GM12801 (cell line): ENCODE measurements around the gene ACER3.

Experiments used
- CTCF ChIP-seq: IDR thresholded peaks from one replicate; pipeline ENCODE4 v1.5.1; 2011; ENCODE audit warnings: control low read depth; ENCODE audit not compliant: insufficient read length; ENCODE audit errors: extremely low read depth

The ACER3 gene

GRCh38 chr11:77009533-77010160 lies 148.9 kb downstream of the ACER3 start:
- TF ChIP-seq CTCF = no peak

- no peak for TF ChIP-seq CTCF
These were observed 154.0 kb downstream of the ACER3 start for GRCh38 chr11:77014669-77015068.

GRCh38 chr11:77019976-77020595 lies 159.4 kb downstream of the ACER3 start:
- TF ChIP-seq CTCF = no peak

GRCh38 chr11:77020734-77021133 lies 160.0 kb downstream of the ACER3 start:
- no peak for TF ChIP-seq CTCF

DNA sequence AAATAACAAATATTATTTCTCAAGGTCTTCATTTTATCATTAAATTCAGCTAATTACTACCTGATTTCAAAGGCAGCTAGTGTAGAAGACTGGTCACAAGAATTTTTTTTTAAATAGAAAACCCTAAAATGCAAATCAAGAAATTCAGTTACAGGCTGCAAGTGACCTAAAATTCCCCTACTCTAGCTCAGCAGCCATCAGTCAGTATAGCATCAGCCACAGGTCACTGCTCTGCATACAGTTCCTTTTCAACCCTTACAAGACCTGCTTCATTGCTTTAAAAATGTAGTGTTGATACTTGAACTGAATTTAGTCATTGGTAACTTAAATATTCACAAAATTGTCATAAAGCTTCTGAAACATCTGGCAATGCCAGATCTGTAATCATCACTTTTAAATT lies 164.0 kb downstream of the ACER3 start:
- TF ChIP-seq CTCF = no peak

- no peak for TF ChIP-seq CTCF
These were observed 165.5 kb downstream of the ACER3 start for GRCh38 chr11:77026221-77026620.

DNA sequence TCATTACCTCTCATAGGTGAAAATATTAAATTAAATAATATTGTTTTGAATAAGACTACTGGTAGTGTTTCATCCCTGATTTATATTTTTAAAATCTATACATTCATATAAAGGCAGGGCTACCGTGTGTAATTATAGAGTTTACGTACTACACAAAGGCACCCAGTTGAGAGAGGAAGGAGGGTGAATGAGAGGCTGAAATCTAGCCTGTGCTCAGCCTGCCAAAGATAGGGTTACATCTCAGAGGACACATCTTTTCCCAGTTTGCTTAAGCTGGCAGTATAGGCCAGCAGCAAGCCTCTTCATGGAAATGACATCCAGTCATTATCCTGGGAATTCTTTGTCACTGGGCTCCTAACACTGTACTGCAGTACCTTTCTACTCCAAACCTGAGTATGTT lies 166.0 kb downstream of the ACER3 start:
- TF ChIP-seq CTCF = no peak

DNA sequence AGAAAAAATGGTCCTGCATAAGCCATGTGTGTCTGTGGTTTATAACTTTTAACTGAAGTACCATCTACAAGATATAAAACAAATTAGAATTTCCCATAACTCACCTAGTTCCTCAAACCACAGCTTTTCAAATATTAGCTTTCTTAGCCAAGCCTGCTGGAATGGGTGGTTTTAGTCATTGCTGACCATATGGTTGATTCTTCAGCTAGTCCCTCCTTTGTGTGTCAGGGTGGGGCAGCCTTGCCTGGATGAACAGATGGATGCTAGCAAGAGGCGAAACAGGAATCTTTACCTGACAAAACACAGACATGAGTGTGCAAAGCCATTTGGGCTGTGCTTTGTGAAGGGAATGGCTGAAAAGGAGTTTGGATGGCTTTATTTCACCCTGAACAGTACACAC lies 166.6 kb downstream of the ACER3 start:
- no peak for TF ChIP-seq CTCF
